Activated CD8-positive, alpha-beta T cell treated with anti-CD3 and anti-CD28 coated beads for 36 hours (primary cell): Measurements from ENCODE around the gene GYPC. TPM values are rescaled to one million over a fixed set of nuclear protein-coding genes. Genes with fewer than 3 reads are reported as not detected.

Experiments used
- ATAC-seq: fragments of 200-7000 bp; cut with Tn5 transposase; one replicate; pipeline ENCODE4 v1.10.0; 2021; ENCODE audit warnings: mild to moderate bottlenecking, moderate library complexity
- CTCF ChIA-PET: fragments of 350-600 bp; sonication (Branson Sonifier 250); formaldehyde crosslinking; loops from one replicate; lab custom pipeline; 2021; ENCODE audit warnings: antibody characterized with exemption; lab: Charles Lee
- POLR2A ChIA-PET: fragments of 350-600 bp; sonication (Branson Sonifier 250); formaldehyde crosslinking; loops from one replicate; lab custom pipeline; 2021; ENCODE audit warnings: antibody characterized with exemption; lab: Charles Lee
- DNase-seq: peaks from one replicate; pipeline ENCODE4 v3.0.0-alpha.2; 2020
- H3K27ac Mint-ChIP-seq: one replicate; pipeline ENCODE4 v1.8.0; 2021; ENCODE audit warnings: mild to moderate bottlenecking, mixed read lengths
- H3K27me3 Mint-ChIP-seq: one replicate; pipeline ENCODE4 v1.8.0; 2021; ENCODE audit warnings: mixed read lengths
- H3K36me3 Mint-ChIP-seq: one replicate; pipeline ENCODE4 v1.8.0; 2021; ENCODE audit warnings: low read depth, mixed read lengths
- H3K4me1 Mint-ChIP-seq: one replicate; pipeline ENCODE4 v1.8.0; 2021; ENCODE audit warnings: low read depth, mixed read lengths
- H3K4me3 Mint-ChIP-seq: one replicate; pipeline ENCODE4 v1.8.0; 2021; ENCODE audit warnings: mild to moderate bottlenecking, moderate library complexity, mixed read lengths
- H3K9me3 Mint-ChIP-seq: one replicate; pipeline ENCODE4 v1.8.0; 2021; ENCODE audit warnings: mixed read lengths
- intact Hi-C: fragments of 100-400 bp; cut with micrococcal nuclease; formaldehyde crosslinking; loops from one replicate; pipeline ENCODE4 v1.10.0; 2022
- total RNA-seq, 2 experiments: library from RNA; stranded (reverse); gene quantifications; one replicate each; pipeline ENCODE4 v1.2.3, GENCODE V29; 2021
- TF ChIP-seq, protein P1 (sequence below): fragments of 200-600 bp; IDR thresholded peaks from one replicate; pipeline ENCODE4 v1.8.0; 2022; ENCODE audit warnings: antibody characterized with exemption, mild to moderate bottlenecking

The GYPC gene
- total RNA-seq, 2 experiments from 2014 or later: 172 to 173 TPM

DNA sequence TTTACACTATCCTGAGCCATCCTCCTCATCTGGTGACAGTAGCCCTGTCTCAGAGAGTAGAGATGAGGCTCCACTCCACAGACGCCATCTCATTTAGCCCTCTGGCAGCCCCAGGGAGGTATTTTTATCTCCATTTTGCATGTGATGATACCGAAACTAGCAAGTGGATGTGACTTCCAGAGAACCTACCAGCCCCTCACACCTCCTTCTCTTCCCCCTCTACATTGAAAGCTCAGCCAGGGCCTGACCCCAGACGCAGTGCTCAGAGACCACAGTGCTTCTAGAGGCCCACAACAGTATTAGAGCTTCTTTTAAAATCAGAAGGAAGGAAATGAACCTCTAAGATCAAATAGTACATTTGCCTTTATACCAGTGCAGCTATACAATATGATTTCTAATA, 8.3 kb downstream of the GYPC start:
- ATAC-seq: peak; percentile 82
- peak; percentile 75 for DNase-seq
- intact Hi-C loops: loop anchor here (5.0 kb wide), 1 partner anchor 98 kb away; no protein-coding TSS in a partner anchor
- H3K4me3 Mint-ChIP-seq: peak overlapping the region; percentile 68
- POLR2A ChIA-PET: interaction anchor here (0.8 to 1.8 kb wide), 5 partner anchors 10 to 34 kb away, joined by 3 to 8 read pairs (median 3); no protein-coding TSS in a partner anchor
- no peaks in the 10 kb centered on the region for H3K9me3 Mint-ChIP-seq
- H3K4me1 Mint-ChIP-seq: peaks cover 94% of the 10 kb centered on the region
- H3K36me3 Mint-ChIP-seq: peaks cover 83% of the 10 kb centered on the region
- H3K27ac Mint-ChIP-seq: peak overlapping the region; percentile 94
- CTCF ChIA-PET: interaction anchor here (1.0 to 3.4 kb wide), 4 partner anchors 24 to 175 kb away, joined by 3 to 15 read pairs (median 8); no protein-coding TSS in a partner anchor
- TF ChIP-seq, protein P1, sequence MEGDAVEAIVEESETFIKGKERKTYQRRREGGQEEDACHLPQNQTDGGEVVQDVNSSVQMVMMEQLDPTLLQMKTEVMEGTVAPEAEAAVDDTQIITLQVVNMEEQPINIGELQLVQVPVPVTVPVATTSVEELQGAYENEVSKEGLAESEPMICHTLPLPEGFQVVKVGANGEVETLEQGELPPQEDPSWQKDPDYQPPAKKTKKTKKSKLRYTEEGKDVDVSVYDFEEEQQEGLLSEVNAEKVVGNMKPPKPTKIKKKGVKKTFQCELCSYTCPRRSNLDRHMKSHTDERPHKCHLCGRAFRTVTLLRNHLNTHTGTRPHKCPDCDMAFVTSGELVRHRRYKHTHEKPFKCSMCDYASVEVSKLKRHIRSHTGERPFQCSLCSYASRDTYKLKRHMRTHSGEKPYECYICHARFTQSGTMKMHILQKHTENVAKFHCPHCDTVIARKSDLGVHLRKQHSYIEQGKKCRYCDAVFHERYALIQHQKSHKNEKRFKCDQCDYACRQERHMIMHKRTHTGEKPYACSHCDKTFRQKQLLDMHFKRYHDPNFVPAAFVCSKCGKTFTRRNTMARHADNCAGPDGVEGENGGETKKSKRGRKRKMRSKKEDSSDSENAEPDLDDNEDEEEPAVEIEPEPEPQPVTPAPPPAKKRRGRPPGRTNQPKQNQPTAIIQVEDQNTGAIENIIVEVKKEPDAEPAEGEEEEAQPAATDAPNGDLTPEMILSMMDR: no peak
- no peaks in the 10 kb centered on the region for H3K27me3 Mint-ChIP-seq

DNA sequence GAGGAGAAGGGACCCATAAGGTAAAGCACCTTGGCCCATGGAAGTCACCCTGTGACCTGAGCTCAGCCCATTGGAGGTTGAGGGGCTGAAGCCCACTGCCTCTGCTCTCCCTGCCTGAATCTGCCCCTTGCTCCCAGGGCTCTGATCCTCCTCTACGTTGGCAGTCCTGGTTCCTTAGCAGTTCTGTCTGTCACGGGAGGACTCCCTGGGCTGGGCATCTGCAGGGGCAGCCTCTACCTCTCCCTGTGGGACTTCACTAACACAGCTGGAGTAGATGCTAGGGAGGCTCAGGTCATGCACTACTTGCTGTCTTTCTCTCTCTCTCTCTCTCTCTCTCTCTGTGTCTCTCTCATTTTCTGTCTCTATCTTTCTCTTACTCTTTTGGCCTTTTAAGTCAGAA, 8.7 kb downstream of the GYPC start:
- ATAC-seq: peak; percentile 1
- H3K27ac Mint-ChIP-seq: peak overlapping the region; percentile 94
- intact Hi-C loops: loop anchor here (5.0 kb wide), 1 partner anchor 98 kb away; no protein-coding TSS in a partner anchor
- peaks cover 81% of the 10 kb centered on the region for H3K36me3 Mint-ChIP-seq
- H3K4me3 Mint-ChIP-seq: peak overlapping the region; percentile 68
- no peaks in the 10 kb centered on the region for H3K27me3 Mint-ChIP-seq
- TF ChIP-seq, protein P1: no peak
- CTCF ChIA-PET: interaction anchor here (1.0 to 3.4 kb wide), 4 partner anchors 24 to 175 kb away, joined by 3 to 15 read pairs (median 8); no protein-coding TSS in a partner anchor
- no peaks in the 10 kb centered on the region for H3K9me3 Mint-ChIP-seq
- H3K4me1 Mint-ChIP-seq: peaks cover 91% of the 10 kb centered on the region
- DNase-seq: no peak
- POLR2A ChIA-PET: interaction anchor here (0.8 to 1.8 kb wide), 4 partner anchors 8 to 18 kb away, joined by 3 to 8 read pairs (median 3); no protein-coding TSS in a partner anchor

DNA sequence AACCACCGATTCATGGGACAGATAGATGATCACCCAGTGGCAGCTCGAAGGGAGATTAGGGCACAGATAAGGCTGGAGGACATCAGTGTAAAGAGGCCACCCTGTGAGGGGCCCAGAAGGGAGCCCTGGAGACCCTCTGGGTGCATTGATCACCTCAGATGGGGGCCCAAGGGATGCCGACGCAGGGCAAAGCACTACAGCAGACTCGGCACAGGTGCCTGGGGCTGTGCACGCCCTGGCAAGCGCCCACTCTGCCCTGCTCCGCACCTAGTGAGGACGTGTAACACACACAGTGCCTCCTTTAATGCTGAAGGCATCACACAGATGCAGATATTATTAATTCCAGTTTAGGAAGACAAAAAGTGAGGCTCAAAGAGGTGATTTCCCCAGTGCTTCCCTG, 9.5 kb downstream of the GYPC start:
- Mint-ChIP-seq H3K27ac (peak overlapping the region; percentile 94), H3K4me1 (peaks cover 87% of the 10 kb centered on the region), H3K9me3 (no peaks in the 10 kb centered on the region), H3K36me3 (peaks cover 78% of the 10 kb centered on the region), H3K4me3 (no peak overlapping the region), H3K27me3 (no peaks in the 10 kb centered on the region)
- TF ChIP-seq, protein P1: no peak
- DNase-seq (no peak), ATAC-seq (no peak)
- POLR2A ChIA-PET: interaction anchor here (1.1 kb wide), 1 partner anchor 9 kb away, joined by 3 read pairs; no protein-coding TSS in a partner anchor
- intact Hi-C loops: no loop called here
- CTCF ChIA-PET: interaction anchor here (1.1 to 3.4 kb wide), 3 partner anchors 25 to 137 kb away, joined by 3 to 15 read pairs (median 12); no protein-coding TSS in a partner anchor

DNA sequence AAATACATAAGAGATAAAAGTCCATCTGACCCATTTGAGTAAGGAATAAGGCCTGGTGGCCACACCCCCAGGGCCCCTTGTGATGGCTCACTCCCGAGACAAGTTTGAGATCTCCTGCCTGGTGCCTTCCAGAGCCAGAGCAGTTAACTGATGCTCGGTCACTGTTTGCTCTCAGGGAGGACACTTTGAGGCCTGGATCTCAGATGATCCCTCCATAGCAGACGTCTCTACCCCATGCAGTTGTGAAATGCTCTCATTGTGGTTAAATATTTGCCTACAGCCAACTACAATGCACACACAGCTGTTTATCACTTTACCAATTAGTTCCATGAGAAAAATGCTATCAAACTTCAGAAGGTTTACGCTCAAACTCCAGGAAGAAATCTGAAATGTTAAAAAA, 12.3 kb downstream of the GYPC start:
- ChIA-PET CTCF (no interaction called here), POLR2A (no interaction called here)
- DNase-seq (no peak), ATAC-seq (no peak)
- TF ChIP-seq, protein P1: no peak
- H3K36me3 Mint-ChIP-seq: peaks cover 72% of the 10 kb centered on the region
- no peak overlapping the region for H3K4me3 Mint-ChIP-seq
- H3K27me3 Mint-ChIP-seq: no peaks in the 10 kb centered on the region
- intact Hi-C loops: no loop called here
- no peaks in the 10 kb centered on the region for H3K9me3 Mint-ChIP-seq
- no peak overlapping the region for H3K27ac Mint-ChIP-seq
- H3K4me1 Mint-ChIP-seq: peaks cover 75% of the 10 kb centered on the region

DNA sequence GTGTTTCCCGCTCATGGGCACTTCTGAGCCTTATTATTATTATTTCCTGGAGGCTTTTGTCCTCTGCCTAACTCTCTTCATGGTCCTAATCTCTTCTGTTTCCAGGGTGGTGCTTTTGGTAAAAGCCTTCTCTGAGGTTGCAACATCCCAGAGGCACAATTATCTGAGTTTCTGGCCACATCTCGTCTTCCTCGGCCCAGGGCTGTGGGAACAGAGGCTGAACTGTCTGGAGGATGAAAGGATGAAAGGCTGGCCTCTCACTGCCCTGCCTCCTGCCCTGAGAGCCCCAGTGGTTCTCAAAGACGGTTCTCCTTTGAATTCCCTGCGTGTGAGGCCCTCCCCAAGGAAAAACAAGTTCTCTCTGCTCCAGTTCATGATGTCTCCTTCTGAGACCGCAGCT, 13.8 kb downstream of the GYPC start:
- POLR2A ChIA-PET: interaction anchor here (0.6 kb wide), 1 partner anchor 13 kb away, joined by 3 read pairs; no protein-coding TSS in a partner anchor
- ATAC-seq (no peak), DNase-seq (no peak)
- Mint-ChIP-seq H3K4me3 (no peak overlapping the region), H3K27ac (no peak overlapping the region), H3K4me1 (peaks cover 67% of the 10 kb centered on the region), H3K27me3 (no peaks in the 10 kb centered on the region), H3K36me3 (peaks cover 75% of the 10 kb centered on the region), H3K9me3 (no peaks in the 10 kb centered on the region)
- CTCF ChIA-PET: no interaction called here
- TF ChIP-seq, protein P1: no peak
- intact Hi-C loops: no loop called here
